ENCODE data around the gene XRRA1.
"Not testable (repeated sequence)": the region's sequence is repeated elsewhere in the genome, so short reads cannot be mapped to it uniquely, and the experiment has no call there.

Gene XRRA1

GRCh38 chr11:74896311-74896710 lies 52.6 kb downstream of the XRRA1 start:
- DNase-seq (ENCODE audit: low read depth), result no peak

- DNase-seq (ENCODE audit: low read depth), result no peak
Measured at GRCh38 chr11:74895340-74896116, 53.4 kb downstream of the XRRA1 start.

GRCh38 chr11:74893015-74893414 lies 55.9 kb downstream of the XRRA1 start:
- DNase-seq (ENCODE audit: low read depth), result not testable (repeated sequence)

- DNase-seq (ENCODE audit: low read depth), result no peak
Measured at GRCh38 chr11:74877132-74877531, 71.8 kb downstream of the XRRA1 start.

- DNase-seq (ENCODE audit: low read depth), result peak; percentile 35
Measured at GRCh38 chr11:74871037-74871436, 77.9 kb downstream of the XRRA1 start.

GRCh38 chr11:74870485-74870884 lies 78.4 kb downstream of the XRRA1 start:
- DNase-seq (ENCODE audit: low read depth), result peak; percentile 62

GRCh38 chr11:74866557-74866956 lies 82.3 kb downstream of the XRRA1 start:
- no peak for DNase-seq (ENCODE audit: low read depth)

DNA sequence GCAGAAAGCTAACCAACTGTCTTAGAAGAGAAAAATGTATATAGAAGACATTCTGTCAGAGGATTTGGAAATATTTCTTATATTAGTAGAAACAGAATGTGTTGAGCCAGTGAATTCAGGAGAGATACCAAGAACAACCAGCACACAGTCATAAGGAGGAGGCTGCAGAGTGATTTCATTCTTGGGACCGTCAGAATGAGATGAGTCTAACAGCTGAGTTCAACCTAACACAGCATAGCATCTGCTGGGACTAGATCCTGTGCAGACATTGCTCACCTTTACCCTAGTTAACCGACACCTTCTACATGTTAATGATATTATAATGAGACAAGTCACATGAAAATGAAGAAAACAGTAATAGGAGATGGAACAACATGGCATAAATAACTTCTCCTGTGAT lies 85.5 kb downstream of the XRRA1 start:
- no peak for DNase-seq (ENCODE audit: low read depth)

GRCh38 chr11:74860743-74861142 lies 88.1 kb downstream of the XRRA1 start:
- DNase-seq (ENCODE audit: low read depth), result no peak

DNA sequence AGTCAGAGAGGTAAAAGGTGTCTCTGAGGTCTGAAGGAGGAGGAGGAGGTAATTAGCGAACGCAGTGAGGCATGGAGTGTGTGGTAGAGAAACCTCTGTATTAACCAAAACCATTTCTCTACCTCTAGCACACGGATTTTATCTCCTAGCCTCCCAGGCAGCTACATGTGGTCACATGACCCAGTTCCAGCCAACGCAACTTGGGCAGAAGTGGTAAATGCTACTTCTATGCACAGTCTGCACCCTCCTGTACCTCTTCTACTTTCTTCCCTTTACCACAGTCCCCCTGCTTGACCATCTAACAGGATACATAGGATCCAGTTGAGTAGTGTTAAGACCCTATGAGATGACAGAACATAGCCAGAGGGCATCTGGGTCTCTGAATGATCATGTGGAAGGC lies 95.7 kb downstream of the XRRA1 start:
- DNase-seq (ENCODE audit: low read depth), result no peak

GRCh38 chr11:74849525-74850391 lies 99.1 kb downstream of the XRRA1 start:
- peak; percentile 42 for DNase-seq (ENCODE audit: low read depth)

DNA sequence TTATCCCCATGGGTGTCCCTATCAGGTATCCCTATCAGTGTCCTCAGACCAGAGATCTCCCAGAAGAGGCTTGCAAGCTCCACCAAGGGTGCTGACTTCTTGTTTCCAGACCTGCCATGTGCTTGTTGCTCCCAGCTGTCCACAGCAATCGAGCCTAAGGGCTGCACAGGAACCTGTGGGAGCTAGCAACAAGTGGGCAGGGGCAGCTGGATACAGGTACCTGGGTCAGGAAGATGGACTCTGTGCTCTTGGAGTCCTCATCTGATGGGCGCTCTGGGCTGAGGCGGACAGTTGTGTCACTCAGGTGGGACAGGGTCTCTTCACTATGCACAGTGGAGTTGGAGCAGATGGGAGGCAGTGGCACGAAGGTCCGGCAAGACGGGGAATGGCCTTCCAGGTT lies 101.0 kb downstream of the XRRA1 start:
- no peak for DNase-seq (ENCODE audit: low read depth)

DNA sequence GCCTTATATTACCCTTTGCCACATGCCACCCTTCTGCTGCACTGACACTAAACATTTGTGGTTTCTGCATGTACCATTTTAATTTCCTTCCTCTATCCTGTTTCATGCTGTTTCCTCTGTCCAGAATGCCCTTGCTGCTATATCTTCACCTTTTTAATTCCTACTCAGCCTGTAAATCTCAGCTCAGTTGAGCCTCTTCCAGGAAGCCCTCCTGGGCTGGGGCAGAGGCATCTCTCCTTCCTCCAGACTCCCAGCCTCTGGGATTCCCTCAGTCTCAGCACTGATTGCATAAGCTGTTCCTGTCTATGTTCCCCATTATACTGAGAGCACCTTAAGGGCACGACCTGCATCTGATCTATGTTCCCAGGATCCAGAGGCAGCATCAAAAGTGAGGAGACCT lies 101.5 kb downstream of the XRRA1 start:
- no peak for DNase-seq (ENCODE audit: low read depth)

DNA sequence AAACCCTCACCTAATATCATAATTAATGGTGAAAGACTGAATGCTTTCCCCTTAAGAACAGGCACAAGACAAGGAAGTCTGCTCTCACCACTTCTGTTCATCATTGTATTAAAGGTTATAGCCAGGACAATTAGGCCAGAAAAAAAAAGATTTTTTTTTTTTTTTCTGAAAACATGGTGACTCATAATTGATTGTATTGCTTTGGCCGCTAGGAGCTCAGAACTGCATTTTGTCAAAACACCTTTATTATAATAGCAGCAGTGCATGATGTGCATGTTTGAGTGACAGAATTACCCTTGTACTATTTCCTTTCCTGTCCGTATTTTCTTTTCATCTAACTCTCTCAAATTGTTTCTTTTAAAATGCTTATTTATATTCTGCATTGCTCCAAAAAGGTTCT lies 102.1 kb downstream of the XRRA1 start:
- DNase-seq (ENCODE audit: low read depth), result no peak

DNA sequence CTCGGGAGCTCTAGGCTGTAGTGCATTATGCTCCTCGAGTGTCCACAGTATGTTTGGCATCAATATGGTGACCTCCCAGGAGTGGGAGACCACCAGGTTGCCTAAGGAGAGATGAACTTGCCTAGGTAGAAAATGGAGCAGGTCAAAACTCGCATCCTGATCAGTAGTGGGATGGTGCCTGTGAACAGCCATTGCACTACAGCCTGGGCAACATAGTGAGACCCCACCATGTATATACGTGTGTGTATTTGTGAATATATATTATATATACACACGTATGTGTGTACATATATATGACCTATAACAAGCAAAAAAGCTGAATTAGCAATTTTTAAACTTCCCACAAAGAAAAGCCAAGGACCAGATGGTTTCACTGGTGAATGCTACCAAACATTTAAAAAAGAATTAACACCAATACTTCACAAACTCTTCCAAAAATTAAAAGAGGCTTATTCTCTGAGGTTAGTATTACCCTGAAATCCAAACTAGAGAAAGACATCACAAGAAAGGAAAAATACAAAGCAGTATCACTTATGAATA lies 102.8 kb downstream of the XRRA1 start:
- DNase-seq (ENCODE audit: low read depth), result no peak

- DNase-seq (ENCODE audit: low read depth), result no peak
Measured at GRCh38 chr11:74844865-74845264, 104.0 kb downstream of the XRRA1 start.

DNA sequence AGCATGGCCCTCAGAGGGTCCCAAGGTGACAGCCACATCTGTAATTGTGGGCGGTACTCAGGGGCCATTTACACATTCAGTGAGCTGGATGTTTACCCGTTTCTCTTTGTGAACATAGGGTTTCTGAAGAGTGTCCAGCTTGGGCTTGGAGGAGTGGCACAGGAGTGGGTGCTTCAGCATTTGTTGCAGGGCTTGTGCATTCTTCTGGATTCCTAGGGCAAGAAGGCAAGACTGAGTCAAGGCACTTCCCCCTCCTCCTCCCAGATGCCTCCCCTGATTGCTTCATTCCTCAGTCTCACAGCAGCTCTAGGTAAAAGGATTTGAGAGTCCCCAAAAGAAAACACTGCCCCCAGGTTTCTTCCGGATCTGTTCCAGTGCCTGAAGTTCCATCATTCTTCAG lies 104.8 kb downstream of the XRRA1 start:
- DNase-seq (ENCODE audit: low read depth), result no peak

- DNase-seq (ENCODE audit: low read depth), result no peak
Measured at GRCh38 chr11:74842967-74843366, 105.9 kb downstream of the XRRA1 start.

GRCh38 chr11:74840486-74840885 lies 108.4 kb downstream of the XRRA1 start:
- DNase-seq (ENCODE audit: low read depth), result no peak

DNA sequence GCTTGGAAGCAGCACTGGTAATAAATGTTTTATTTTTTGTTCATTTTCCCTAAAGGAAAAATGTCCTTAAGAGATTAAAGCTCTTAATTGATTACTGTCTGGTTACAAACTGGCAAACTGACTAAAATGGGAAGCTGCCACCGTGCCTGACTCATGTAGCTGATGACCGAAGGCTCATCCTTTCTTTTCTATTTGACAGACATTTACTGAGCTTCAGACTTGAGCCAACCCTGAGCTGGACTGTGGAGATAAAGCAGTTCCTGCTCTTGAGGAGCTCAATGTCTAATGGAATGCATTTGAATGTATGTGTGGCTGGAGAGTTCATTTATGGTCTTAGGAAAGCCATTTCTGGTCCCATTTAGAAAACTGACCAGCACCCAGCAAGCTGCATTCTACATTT lies 108.9 kb downstream of the XRRA1 start:
- no peak for DNase-seq (ENCODE audit: low read depth)

DNA sequence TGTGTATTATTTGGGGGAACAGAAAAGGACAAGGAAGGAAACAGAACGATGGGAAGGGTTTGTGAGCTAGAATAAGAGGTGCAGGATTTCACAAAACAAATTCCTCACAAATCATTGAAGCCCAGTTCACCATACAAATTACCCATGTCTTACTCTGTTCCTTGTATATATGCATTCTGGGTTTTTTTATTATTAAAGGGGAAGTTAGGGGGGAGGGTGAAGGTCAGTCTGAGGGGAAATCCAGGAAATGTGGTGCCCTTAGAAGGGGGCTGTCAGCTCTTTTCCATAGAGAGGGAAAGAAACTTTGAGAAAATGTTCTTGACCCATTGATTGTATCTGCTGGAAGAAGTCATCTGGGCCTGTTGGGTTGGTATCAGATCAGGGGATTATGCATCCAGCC lies 109.4 kb downstream of the XRRA1 start:
- no peak for DNase-seq (ENCODE audit: low read depth)

GRCh38 chr11:74838188-74838587 lies 110.7 kb downstream of the XRRA1 start:
- peak; percentile 48 for DNase-seq (ENCODE audit: low read depth)

GRCh38 chr11:74837191-74837590 lies 111.7 kb downstream of the XRRA1 start:
- DNase-seq (ENCODE audit: low read depth), result no peak
